Measurements from ENCODE around the gene TRIB2.

DNA sequence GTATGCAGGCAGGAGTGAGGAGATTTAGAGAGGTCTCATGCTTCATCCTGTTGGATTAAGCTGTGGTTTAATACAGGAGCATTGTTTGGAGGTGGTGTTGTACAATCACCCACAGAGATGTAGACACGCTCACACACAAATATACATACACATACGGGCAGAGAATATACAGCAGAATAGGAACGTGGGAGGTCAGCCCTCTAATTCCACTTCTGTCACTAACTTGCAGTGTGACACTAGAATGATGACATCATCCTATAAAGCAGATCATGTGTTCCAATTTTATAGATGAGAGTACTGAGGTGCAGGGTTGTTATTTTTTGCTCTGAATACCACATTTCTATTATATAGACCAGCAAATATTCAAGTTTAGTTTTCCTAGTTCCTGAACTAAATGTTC lies 54.4 kb downstream of the TRIB2 start:
- TF ChIP-seq CTCF (IDR thresholded peaks at IDR 0.05 in 4 of 5, conservative IDR thresholded peaks at IDR 0.05 in 1 of 5) (no peak), POLR2A (IDR thresholded peaks at IDR 0.05) (no peak)
